ENCODE measurements around the gene CAP2.
A peak's percentile ranks its signal among the peaks of the same experiment; 100 is the strongest.
"Not testable (repeated sequence)": the region's sequence is repeated elsewhere in the genome, so short reads cannot be mapped to it uniquely, and the experiment has no call there.

CAP2 gene

GRCh38 chr6:17505062-17505476 lies 111.7 kb downstream of the CAP2 start:
- DNase-seq = peak; percentile 26

GRCh38 chr6:17505767-17506280 lies 112.4 kb downstream of the CAP2 start:
- DNase-seq = peak; percentile 75

GRCh38 chr6:17506531-17506930 lies 113.1 kb downstream of the CAP2 start:
- DNase-seq = no peak

GRCh38 chr6:17506962-17507361 lies 113.6 kb downstream of the CAP2 start:
- DNase-seq = no peak

GRCh38 chr6:17511084-17511483 lies 117.7 kb downstream of the CAP2 start:
- DNase-seq = no peak

- DNase-seq = no peak
Measured at GRCh38 chr6:17511580-17511979, 118.2 kb downstream of the CAP2 start.

GRCh38 chr6:17519120-17519519 lies 125.7 kb downstream of the CAP2 start:
- peak; percentile 48 for DNase-seq

- no peak for DNase-seq
Measured at GRCh38 chr6:17525637-17526036, 132.2 kb downstream of the CAP2 start.

GRCh38 chr6:17527076-17527475 lies 133.7 kb downstream of the CAP2 start:
- DNase-seq = no peak

- no peak for DNase-seq
Measured at GRCh38 chr6:17530321-17530835, 137.0 kb downstream of the CAP2 start.

- DNase-seq = no peak
Measured at GRCh38 chr6:17536586-17536985, 143.2 kb downstream of the CAP2 start.

- DNase-seq = no peak
Measured at GRCh38 chr6:17542243-17542642, 148.8 kb downstream of the CAP2 start.

- DNase-seq = not testable (repeated sequence)
Measured at GRCh38 chr6:17545681-17546080, 152.3 kb downstream of the CAP2 start.

- no peak for DNase-seq
Measured at GRCh38 chr6:17551383-17551958, 158.1 kb downstream of the CAP2 start.

- DNase-seq = no peak
Measured at GRCh38 chr6:17552861-17553260, 159.5 kb downstream of the CAP2 start.

- DNase-seq = no peak
Measured at GRCh38 chr6:17556014-17556413, 162.6 kb downstream of the CAP2 start.

GRCh38 chr6:17562636-17563035 lies 169.2 kb downstream of the CAP2 start:
- no peak for DNase-seq

GRCh38 chr6:17565399-17565798 lies 172.0 kb downstream of the CAP2 start:
- DNase-seq = no peak

GRCh38 chr6:17574866-17575560 lies 181.6 kb downstream of the CAP2 start:
- peak; percentile 78 for DNase-seq

- no peak for DNase-seq
Measured at GRCh38 chr6:17577059-17577458, 183.7 kb downstream of the CAP2 start.

GRCh38 chr6:17580518-17581048 lies 187.2 kb downstream of the CAP2 start:
- peak; percentile 50 for DNase-seq

- DNase-seq = not testable (repeated sequence)
Measured at GRCh38 chr6:17581282-17581681, 187.9 kb downstream of the CAP2 start.

GRCh38 chr6:17583811-17584210 lies 190.4 kb downstream of the CAP2 start:
- peak; percentile 37 for DNase-seq

Data from fibroblast of skin of back (primary cell).